ENCODE results near the gene CMTM7.

CMTM7 gene

GRCh38 chr3:32488474-32489008 is 96.9 kb downstream of the CMTM7 start:
- H3K4me3 ChIP-seq (ENCODE audit: low read length), result no peak overlapping the region
- DNase-seq (ENCODE audit: low read depth), result no peak
- TF ChIP-seq, protein P1, sequence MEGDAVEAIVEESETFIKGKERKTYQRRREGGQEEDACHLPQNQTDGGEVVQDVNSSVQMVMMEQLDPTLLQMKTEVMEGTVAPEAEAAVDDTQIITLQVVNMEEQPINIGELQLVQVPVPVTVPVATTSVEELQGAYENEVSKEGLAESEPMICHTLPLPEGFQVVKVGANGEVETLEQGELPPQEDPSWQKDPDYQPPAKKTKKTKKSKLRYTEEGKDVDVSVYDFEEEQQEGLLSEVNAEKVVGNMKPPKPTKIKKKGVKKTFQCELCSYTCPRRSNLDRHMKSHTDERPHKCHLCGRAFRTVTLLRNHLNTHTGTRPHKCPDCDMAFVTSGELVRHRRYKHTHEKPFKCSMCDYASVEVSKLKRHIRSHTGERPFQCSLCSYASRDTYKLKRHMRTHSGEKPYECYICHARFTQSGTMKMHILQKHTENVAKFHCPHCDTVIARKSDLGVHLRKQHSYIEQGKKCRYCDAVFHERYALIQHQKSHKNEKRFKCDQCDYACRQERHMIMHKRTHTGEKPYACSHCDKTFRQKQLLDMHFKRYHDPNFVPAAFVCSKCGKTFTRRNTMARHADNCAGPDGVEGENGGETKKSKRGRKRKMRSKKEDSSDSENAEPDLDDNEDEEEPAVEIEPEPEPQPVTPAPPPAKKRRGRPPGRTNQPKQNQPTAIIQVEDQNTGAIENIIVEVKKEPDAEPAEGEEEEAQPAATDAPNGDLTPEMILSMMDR (conservative IDR thresholded peaks at IDR 0.05; ENCODE audit: low read depth, low read length), result no peak

DNA sequence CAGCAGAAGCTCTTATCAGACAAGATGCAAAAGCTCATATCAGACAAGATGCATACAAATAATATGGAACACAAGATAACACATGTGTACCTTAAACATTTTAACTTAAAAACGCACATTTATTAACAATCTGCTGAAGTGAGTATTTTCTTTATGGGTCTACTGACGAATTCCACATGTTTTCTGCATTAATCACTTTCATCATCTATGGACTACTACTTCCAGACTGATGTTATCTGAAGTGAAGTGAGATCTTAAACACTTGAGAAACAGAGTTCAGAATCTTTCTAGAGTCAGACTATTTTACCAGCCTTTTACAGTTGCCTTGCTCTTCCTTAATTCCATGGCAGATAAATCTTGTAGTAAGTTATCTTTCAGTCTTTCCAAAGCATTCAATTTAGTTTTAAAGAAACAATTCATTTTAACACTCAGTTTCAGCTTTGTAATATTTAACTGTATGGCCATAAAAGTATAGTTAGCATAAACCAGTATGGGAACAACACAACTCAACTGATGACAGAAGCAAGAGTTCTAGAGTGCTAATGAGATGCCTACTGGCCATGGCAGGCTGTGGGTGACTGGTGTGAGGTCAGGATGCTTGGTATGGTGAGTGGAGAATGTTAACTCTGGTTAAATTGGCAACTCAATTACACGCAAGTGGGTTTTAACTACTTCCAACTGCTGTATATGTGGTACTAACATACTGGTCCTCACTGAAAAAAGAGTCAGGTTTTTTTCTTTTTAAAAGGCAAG is 101.2 kb downstream of the CMTM7 start:
- DNase-seq (ENCODE audit: low read depth), result no peak
- no peak overlapping the region for H3K4me3 ChIP-seq (ENCODE audit: low read length)
- TF ChIP-seq, protein P1 (conservative IDR thresholded peaks at IDR 0.05; ENCODE audit: low read depth, low read length), result no peak

DNA sequence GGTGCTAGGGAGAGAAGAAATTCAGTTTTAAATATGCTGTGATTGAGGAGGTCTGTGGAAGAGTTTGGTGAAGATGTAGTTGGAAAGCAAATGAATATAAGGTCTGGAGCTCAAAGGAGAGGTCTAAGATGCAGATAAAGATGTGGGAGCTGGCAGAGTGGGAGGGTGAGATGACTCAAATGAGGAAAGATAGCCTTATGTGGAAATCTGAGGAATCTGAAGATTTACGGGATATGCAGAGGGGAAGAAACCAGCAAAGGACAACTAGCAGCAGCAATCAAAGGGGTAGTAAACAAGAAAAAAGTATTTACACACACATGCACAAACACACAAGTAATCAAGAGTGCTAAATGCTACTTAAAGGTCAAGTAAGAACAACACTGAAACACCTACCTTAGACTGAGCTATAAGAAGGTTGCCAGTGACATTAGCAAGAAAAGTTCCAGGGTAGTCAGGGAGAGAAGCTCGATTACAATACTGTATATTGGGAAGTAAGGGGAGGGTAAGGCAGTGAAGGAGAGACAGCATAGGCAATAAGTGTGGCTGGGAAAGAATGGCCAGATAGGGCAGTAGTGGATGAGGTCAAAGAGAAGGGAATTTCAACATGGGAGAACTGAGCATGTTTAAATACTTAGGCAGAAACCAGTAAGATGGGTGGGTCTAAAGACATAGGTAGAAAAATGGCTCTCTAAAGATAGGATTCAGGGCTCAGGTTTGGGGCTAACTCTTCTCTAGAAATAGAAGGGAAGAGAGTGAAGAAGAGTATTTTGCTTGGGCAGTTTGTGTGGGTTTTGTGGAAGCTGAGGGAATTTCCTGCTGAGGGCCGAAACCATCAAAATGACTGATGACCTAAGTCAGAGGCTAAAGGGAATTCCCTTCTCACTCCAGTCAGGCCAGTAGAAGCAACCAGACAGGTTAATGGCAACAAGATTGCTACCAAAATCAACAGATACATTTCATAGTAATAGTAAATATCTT is 102.1 kb downstream of the CMTM7 start:
- H3K4me3 ChIP-seq (ENCODE audit: low read length), result no peak overlapping the region

DNA sequence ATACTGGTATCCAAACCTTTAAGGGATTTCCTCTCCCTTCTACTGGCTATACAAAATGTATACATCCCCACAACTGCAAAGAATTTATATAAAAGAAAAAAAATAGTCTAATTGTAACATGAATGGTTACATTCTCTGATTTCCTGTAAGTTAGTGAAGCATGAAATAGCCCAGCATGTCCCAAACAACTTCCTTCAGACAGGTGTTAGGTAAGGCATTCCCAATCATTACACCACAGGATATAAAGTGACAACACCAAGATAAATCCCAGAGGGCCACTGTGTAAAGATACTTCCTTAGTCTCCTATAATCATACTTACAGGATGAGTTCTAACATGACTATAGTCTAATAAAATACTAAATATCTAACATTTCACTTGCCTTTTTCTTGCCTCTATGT is 103.4 kb downstream of the CMTM7 start:
- TF ChIP-seq, protein P1 (conservative IDR thresholded peaks at IDR 0.05; ENCODE audit: low read depth, low read length), result no peak
- no peak for DNase-seq (ENCODE audit: low read depth)
- H3K4me3 ChIP-seq (ENCODE audit: low read length), result no peak overlapping the region

More for the DNA sequence above, 102.1 kb downstream of the CMTM7 start:
- DNase-seq (ENCODE audit: low read depth), result no peak
- TF ChIP-seq, protein P1 (conservative IDR thresholded peaks at IDR 0.05; ENCODE audit: low read depth, low read length), result no peak

DNA sequence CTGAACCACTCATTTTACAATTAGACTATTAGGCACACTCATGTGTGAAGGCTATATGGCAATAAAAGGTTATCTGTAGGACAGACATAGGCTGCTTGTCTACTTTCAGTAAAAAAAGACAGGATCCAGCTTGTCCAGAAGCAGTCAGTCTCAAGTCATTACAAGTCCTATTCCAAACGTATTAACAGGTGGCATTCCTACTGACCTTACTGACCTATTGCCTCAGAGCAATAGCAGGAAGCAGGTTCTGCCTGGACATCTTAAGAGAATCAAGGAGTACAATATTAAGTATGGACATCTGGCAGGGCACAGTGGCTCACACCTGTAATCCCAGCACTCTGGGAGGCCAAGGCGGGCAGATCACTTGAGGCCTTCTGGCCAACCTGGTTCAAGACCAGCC is 104.0 kb downstream of the CMTM7 start:
- H3K4me3 ChIP-seq (ENCODE audit: low read length), result no peak overlapping the region
- TF ChIP-seq, protein P1 (conservative IDR thresholded peaks at IDR 0.05; ENCODE audit: low read depth, low read length), result no peak
- DNase-seq (ENCODE audit: low read depth), result no peak

- TF ChIP-seq, protein P1 (conservative IDR thresholded peaks at IDR 0.05; ENCODE audit: low read depth, low read length), result no peak
- no peak overlapping the region for H3K4me3 ChIP-seq (ENCODE audit: low read length)
- DNase-seq (ENCODE audit: low read depth), result no peak
Observed at GRCh38 chr3:32498252-32498651, 106.6 kb downstream of the CMTM7 start.

Data from retinal pigment epithelial cell (primary cell).